Measurements from ENCODE around the gene SEPTIN5.
A peak's percentile ranks its signal among the peaks of the same experiment; 100 is the strongest.

Gene SEPTIN5

GRCh38 chr22:19763458-19764298, 49.4 kb downstream of the SEPTIN5 start:
- no peak for DNase-seq

GRCh38 chr22:19764299-19764593, 49.9 kb downstream of the SEPTIN5 start:
- no peak for DNase-seq

GRCh38 chr22:19764636-19765476, 50.6 kb downstream of the SEPTIN5 start:
- DNase-seq = no peak

GRCh38 chr22:19765477-19766239, 51.4 kb downstream of the SEPTIN5 start:
- DNase-seq = no peak

- no peak for DNase-seq
These were observed 51.9 kb downstream of the SEPTIN5 start for GRCh38 chr22:19766240-19766510.

GRCh38 chr22:19766511-19767426, 52.5 kb downstream of the SEPTIN5 start:
- peak in 2 of 4 experiments; percentile 9 to 19 for DNase-seq

- no peak for DNase-seq
These were observed 53.4 kb downstream of the SEPTIN5 start for GRCh38 chr22:19767427-19768341.

GRCh38 chr22:19769393-19769715, 55.1 kb downstream of the SEPTIN5 start:
- DNase-seq = no peak

GRCh38 chr22:19770349-19771220, 56.3 kb downstream of the SEPTIN5 start:
- DNase-seq = no peak

GRCh38 chr22:19772422-19772672, 58.0 kb downstream of the SEPTIN5 start:
- DNase-seq = no peak
